ENCODE results near the gene PACSIN3.

PACSIN3 gene

DNA sequence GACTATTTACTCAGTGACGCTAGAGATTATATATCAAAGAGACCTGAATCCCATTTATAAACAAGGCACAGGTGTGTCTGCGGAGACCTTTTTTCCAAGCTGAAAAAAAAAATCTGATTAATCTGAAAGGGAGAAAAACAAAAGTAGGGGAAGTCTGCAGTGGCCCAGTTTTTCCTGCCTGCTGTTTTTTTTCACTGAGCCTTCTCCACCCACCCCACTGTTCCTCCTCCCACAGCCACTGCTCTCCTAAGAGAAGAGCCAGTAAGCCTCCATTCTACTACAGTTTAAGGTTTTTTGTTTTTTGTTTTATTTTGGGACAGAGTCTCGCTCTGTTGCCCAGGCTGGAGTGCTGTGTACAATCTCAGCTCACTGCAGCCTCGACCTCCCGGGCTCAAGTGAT, 28.0 kb downstream of the PACSIN3 start:
- DNase-seq (ENCODE audit: low read depth) = no peak
- no peak for TF ChIP-seq CTCF (conservative IDR thresholded peaks at IDR 0.05; ENCODE audit: low read depth, low read length)
- no peak overlapping the region for H3K4me3 ChIP-seq (ENCODE audit: low read length)

DNA sequence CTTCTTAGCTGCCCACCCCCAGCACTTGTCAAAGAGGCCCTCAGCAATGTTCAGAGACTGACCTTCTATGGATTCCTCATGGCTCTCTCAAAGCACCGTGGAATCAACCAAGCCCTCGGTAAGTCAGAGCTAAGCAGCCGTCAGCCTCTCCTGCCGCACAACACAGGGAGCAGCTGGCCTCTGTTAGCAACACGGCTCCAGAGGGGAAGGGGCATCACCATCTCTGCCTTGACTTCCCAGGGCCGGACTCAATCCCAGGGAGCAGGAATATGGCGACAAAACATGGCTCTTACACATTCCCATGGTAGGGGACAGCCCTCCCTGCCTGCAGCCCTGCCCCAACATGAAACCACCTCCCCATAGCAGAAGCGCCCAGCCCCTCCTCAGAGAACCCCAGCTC, 28.4 kb downstream of the PACSIN3 start:
- TF ChIP-seq CTCF (conservative IDR thresholded peaks at IDR 0.05; ENCODE audit: low read depth, low read length) = no peak
- DNase-seq (ENCODE audit: low read depth) = no peak
- H3K4me3 ChIP-seq (ENCODE audit: low read length) = no peak overlapping the region

GRCh38 chr11:47156951-47157350, 29.3 kb downstream of the PACSIN3 start:
- DNase-seq (ENCODE audit: low read depth) = no peak
- no peak for TF ChIP-seq CTCF (conservative IDR thresholded peaks at IDR 0.05; ENCODE audit: low read depth, low read length)
- H3K4me3 ChIP-seq (ENCODE audit: low read length) = no peak overlapping the region

DNA sequence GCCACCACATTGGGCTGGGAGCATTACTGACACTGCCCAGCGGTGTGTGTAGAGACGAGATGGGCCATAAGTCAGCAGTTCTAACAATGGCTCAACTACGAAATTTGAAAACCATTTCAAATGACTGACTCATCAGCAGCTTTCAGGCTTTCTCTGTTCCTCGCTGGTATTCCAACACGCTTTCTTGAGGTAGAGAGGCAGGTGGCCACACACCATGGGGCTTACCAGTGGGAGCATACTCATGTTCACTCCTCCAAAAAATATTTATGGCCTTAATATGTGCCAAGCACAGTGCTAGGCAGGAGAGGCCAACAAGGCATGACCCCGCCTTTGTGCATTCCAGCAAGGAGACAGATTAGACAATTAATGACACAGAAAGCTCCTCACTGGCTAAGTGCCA, 29.9 kb downstream of the PACSIN3 start:
- DNase-seq (ENCODE audit: low read depth) = no peak
- TF ChIP-seq CTCF (conservative IDR thresholded peaks at IDR 0.05; ENCODE audit: low read depth, low read length) = no peak
- H3K4me3 ChIP-seq (ENCODE audit: low read length) = no peak overlapping the region

DNA sequence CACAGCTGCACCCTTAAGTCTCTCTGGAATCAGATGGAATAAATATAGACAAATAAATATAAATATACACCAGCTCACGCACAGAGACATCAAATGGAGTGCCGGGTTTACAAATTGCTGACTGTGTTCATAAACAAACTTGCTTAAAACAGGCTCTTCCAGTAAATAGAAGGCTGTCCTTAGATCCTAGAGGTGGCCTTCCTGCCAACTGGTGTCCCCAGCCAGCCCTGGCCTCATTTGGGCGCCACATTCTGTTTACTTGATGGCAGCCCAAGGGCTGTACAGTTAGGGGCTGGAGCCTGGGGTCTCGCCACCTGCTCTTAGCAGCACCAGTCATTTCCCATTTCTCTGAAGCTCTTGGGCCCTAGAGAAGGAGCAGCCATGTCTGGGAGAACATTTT, 30.4 kb downstream of the PACSIN3 start:
- DNase-seq (ENCODE audit: low read depth) = no peak
- TF ChIP-seq CTCF (conservative IDR thresholded peaks at IDR 0.05; ENCODE audit: low read depth, low read length) = no peak
- H3K4me3 ChIP-seq (ENCODE audit: low read length) = no peak overlapping the region

DNA sequence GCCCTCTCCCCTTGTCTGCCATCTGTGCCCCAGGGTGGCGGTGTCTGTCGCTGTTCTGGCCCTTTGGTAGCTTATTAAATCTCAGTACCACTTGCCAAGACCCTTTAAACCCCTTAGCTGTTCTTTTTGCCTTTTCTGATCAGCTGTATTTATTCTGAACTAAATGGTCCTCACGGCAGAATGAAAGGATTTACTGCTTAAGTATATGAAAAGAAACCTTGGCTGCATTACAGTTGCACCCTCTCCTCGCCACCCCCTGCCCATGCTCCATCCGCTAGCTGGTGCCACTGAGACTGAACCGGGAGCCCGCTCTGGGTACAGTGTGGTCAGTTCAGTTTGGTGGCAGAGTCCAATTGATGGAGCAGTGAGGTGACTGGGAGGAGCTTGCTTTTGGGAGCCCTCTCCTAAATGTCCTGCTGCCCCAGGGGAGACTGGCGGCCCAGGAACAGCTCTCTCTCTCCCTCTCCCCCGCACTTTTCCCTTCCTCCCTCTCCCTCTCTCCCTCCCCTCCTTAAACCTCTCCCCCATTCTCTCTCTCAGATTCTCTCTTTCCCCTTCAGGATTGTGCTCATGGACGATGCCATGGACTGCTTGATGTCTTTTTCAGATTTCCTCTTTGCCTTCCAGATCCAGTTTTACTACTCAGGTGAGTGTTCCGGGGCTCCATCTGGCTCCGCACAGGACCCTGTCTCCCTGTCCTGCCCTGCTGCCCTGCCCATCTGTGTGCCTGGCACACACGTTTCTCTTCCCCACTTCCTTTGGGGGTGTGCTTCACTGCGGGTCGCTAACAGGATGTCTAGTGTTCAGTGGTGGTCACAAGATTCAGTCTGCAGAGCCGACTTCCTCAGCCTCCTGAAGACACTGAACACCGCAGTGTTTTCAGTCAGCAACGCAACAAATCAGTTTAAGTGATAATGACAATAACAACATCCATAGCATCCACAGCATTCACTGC, 31.3 kb downstream of the PACSIN3 start:
- DNase-seq (ENCODE audit: low read depth) = no peak
- no peak for TF ChIP-seq CTCF (conservative IDR thresholded peaks at IDR 0.05; ENCODE audit: low read depth, low read length)
- H3K4me3 ChIP-seq (ENCODE audit: low read length) = no peak overlapping the region
